Suppressor macrophage (primary cell): ENCODE data around the gene DONSON.
"Not testable (repeated sequence)": the region's sequence is repeated elsewhere in the genome, so short reads cannot be mapped to it uniquely, and the experiment has no call there.

ENCODE experiments used
- DNase-seq, 4 experiments: peaks; one replicate each; pipeline ENCODE4 v3.0.0-alpha.2; 2020 to 2022
- total RNA-seq, 17 experiments: gene quantifications; one replicate each; lab custom pipeline; 2026; ENCODE audit warnings: mixed read lengths in 6 of 17, inconsistent platforms in 3 of 17; lab: John Stamatoyannopoulos, UW

The DONSON gene
- total RNA-seq = 6.7 to 20.0 (median 12.1) reads per million in 17 experiments

GRCh38 chr21:33588485-33589335 lies at the start of gene DONSON:
TSS of gene DONSON (minus strand) at chr21:33588684. CDS start at chr21:33588641, 43 bp downstream.
- peak; percentile 93 to 98 (median 96) for DNase-seq

GRCh38 chr21:33634254-33634653 lies 45.8 kb upstream of the DONSON start:
- DNase-seq = no peak

- DNase-seq = not testable (repeated sequence)
Measured at GRCh38 chr21:33626151-33626550, 37.7 kb upstream of the DONSON start.

GRCh38 chr21:33622253-33622652 lies 33.8 kb upstream of the DONSON start:
- DNase-seq = no peak

- peak in 2 of 4 experiments; percentile 20 to 42 for DNase-seq
Measured at GRCh38 chr21:33619726-33620125, 31.2 kb upstream of the DONSON start.

- DNase-seq = no peak
Measured at GRCh38 chr21:33618407-33618806, 29.9 kb upstream of the DONSON start.

GRCh38 chr21:33617565-33617964 lies 29.1 kb upstream of the DONSON start:
- DNase-seq = not testable (repeated sequence)

GRCh38 chr21:33611006-33611744 lies 22.7 kb upstream of the DONSON start:
- no peak for DNase-seq

- no peak for DNase-seq
Measured at GRCh38 chr21:33608559-33608958, 20.1 kb upstream of the DONSON start.

- no peak for DNase-seq
Measured at GRCh38 chr21:33598051-33598450, 9.6 kb upstream of the DONSON start.

- peak; percentile 26 to 60 (median 40) for DNase-seq
Measured at GRCh38 chr21:33587792-33588484, 546 bp downstream of the DONSON start.

GRCh38 chr21:33586927-33587326 lies 1.6 kb downstream of the DONSON start:
- no peak for DNase-seq

- DNase-seq = no peak
Measured at GRCh38 chr21:33584455-33584854, 4.0 kb downstream of the DONSON start.

- DNase-seq = peak in 2 of 4 experiments; percentile 9 to 22
Measured at GRCh38 chr21:33578959-33579542, 9.4 kb downstream of the DONSON start.

GRCh38 chr21:33578214-33578613 lies 10.3 kb downstream of the DONSON start:
- DNase-seq = no peak

- DNase-seq = not testable (repeated sequence)
Measured at GRCh38 chr21:33576741-33577141, 11.7 kb downstream of the DONSON start.

- DNase-seq = no peak
Measured at GRCh38 chr21:33572350-33572749, 16.1 kb downstream of the DONSON start.

- DNase-seq = no peak
Measured at GRCh38 chr21:33569991-33570390, 18.5 kb downstream of the DONSON start.

GRCh38 chr21:33568448-33568847 lies 20.0 kb downstream of the DONSON start:
- no peak for DNase-seq

GRCh38 chr21:33567914-33568313 lies 20.6 kb downstream of the DONSON start:
- no peak for DNase-seq

- no peak for DNase-seq
Measured at GRCh38 chr21:33566514-33566913, 22.0 kb downstream of the DONSON start.

GRCh38 chr21:33562389-33562788 lies 26.1 kb downstream of the DONSON start:
- DNase-seq = no peak

GRCh38 chr21:33561373-33561772 lies 27.1 kb downstream of the DONSON start:
- no peak for DNase-seq
